Vagina (tissue), 2 donors: ENCODE measurements around the gene RB1. TPM values are rescaled to one million over a fixed set of nuclear protein-coding genes. Genes with fewer than 3 reads are reported as not detected.

Experiments
- DNase-seq, 2 donors: peaks; one replicate each; pipeline ENCODE4 v3.0.0-alpha.2; 2017; ENCODE audit errors: extremely low spot score in 2 of 2
- H3K27ac ChIP-seq: fragments of 200-600 bp; sonication (generic); one replicate; pipeline ENCODE4 v1.5.1; 2019
- H3K27me3 ChIP-seq: fragments of 200-600 bp; sonication (generic); one replicate; pipeline ENCODE4 v1.5.1; 2019
- H3K36me3 ChIP-seq, 2 donors: fragments of 200-600 bp; sonication (generic); one replicate each; pipeline ENCODE4 v1.5.1; 2017 to 2019
- H3K4me1 ChIP-seq: fragments of 200-600 bp; sonication (generic); one replicate; pipeline ENCODE4 v1.5.1; 2019
- H3K4me3 ChIP-seq, 2 donors: fragments of 200-600 bp; sonication (generic); 1 replicate in 1 of 2; 2 replicates in 1 of 2; pipeline ENCODE4 v1.5.1; 2016 to 2019
- H3K9me3 ChIP-seq: fragments of 200-600 bp; sonication (generic); one replicate; pipeline ENCODE4 v1.5.1; 2019
- CTCF ChIP-seq, 3 experiments: fragments of 450-650 bp in 2 of 3; fragments of 200-600 bp in 1 of 3; sonication (generic) in 1 of 3; IDR thresholded peaks; one replicate each; pipeline ENCODE4 v1.5.1; 2017 to 2019; ENCODE audit warnings: antibody characterized with exemption in 3 of 3, mild to moderate bottlenecking in 2 of 3, moderate library complexity in 2 of 3
- POLR2A ChIP-seq, 2 donors: fragments of 450-650 bp; IDR thresholded peaks; one replicate each; pipeline ENCODE4 v1.6.1; 2017; ENCODE audit warnings: antibody characterized with exemption in 2 of 2, mild to moderate bottlenecking in 2 of 2, moderate library complexity in 2 of 2
- POLR2AphosphoS5 ChIP-seq, 2 donors: sonication (generic); formaldehyde crosslinking; IDR thresholded peaks; one replicate each; pipeline ENCODE4 v1.9.0; 2017; ENCODE audit warnings: antibody characterized with exemption in 2 of 2, mild to moderate bottlenecking in 2 of 2, low read depth in 1 of 2; ENCODE audit not compliant: insufficient read depth in 1 of 2
- intact Hi-C: fragments of 100-400 bp; cut with DNase I; formaldehyde crosslinking; loops from one replicate; pipeline ENCODE4 v1.15.1; 2023
- total RNA-seq: library from RNA; depleted of rRNA; stranded (reverse); fragments of >200 nt; gene quantifications from one replicate; pipeline ENCODE4 v1.2.3, GENCODE V29; 2016

Gene RB1
- total RNA-seq, 1 donor from 2014 or later, result 34.4 TPM

- intact Hi-C loops, result loop anchor here (5.0 to 10.0 kb wide), 3 partner anchors 110 to 210 kb away; partner anchors contain the start of genes LPAR6 and MED4
- H3K4me1 ChIP-seq, result peaks cover 40% of the 10 kb centered on the region
- DNase-seq, result no peak
- H3K27ac ChIP-seq, result peak overlapping the region; percentile 99
- no peaks in the 10 kb centered on the region for H3K9me3 ChIP-seq
- no peaks in the 10 kb centered on the region for H3K36me3 ChIP-seq
- no peak for TF ChIP-seq POLR2AphosphoS5 (IDR thresholded peaks at IDR 0.05; ENCODE audit: insufficient read depth in 1 of 2, low read depth in 1 of 2)
- no peak for TF ChIP-seq POLR2A (IDR thresholded peaks at IDR 0.05)
- no peak for TF ChIP-seq CTCF (IDR thresholded peaks at IDR 0.05)
- no peaks in the 10 kb centered on the region for H3K27me3 ChIP-seq
- peak overlapping the region; percentile 90 to 98 for H3K4me3 ChIP-seq
Observed at GRCh38 chr13:48304143-48304876, 759 bp downstream of the RB1 start.

DNA sequence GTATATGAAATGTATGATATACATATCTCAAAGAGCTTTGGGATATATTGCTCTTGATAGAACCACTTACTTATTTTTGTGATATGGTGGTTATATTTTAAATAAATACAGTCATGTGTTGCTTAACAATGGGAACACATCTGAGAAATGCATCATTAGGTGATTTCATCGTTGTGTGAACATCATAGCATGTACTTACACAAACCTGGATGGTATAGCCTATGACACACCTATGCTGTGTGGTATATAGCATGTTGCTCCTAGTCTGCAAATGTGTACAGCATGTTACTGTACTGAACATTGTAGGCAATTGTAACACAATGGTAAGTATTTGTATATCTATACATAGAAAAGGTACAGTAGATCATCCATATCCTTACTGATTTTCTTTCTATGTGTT is 7.7 kb downstream of the RB1 start:
- no peak for TF ChIP-seq POLR2AphosphoS5 (IDR thresholded peaks at IDR 0.05; ENCODE audit: insufficient read depth in 1 of 2, low read depth in 1 of 2)
- no peak for TF ChIP-seq CTCF (IDR thresholded peaks at IDR 0.05)
- no peak for TF ChIP-seq POLR2A (IDR thresholded peaks at IDR 0.05)
- Histone ChIP-seq H3K27me3 (no peaks in the 10 kb centered on the region), H3K4me1 (peaks cover 42% of the 10 kb centered on the region), H3K9me3 (no peaks in the 10 kb centered on the region), H3K36me3 (no peaks in the 10 kb centered on the region), H3K27ac (no peak overlapping the region), H3K4me3 (no peak overlapping the region)
- DNase-seq, result no peak
- intact Hi-C loops, result no loop called here

- TF ChIP-seq CTCF (IDR thresholded peaks at IDR 0.05) (no peak), POLR2AphosphoS5 (IDR thresholded peaks at IDR 0.05; ENCODE audit: insufficient read depth in 1 of 2, low read depth in 1 of 2) (no peak), POLR2A (IDR thresholded peaks at IDR 0.05) (no peak)
- Histone ChIP-seq H3K4me3 (no peak overlapping the region), H3K27ac (no peak overlapping the region), H3K9me3 (no peaks in the 10 kb centered on the region), H3K4me1 (peaks cover 6% of the 10 kb centered on the region), H3K36me3 (peaks cover 0 to 9% of the 10 kb centered on the region in 2 donors), H3K27me3 (no peaks in the 10 kb centered on the region)
- intact Hi-C loops, result no loop called here
- DNase-seq, result no peak
Observed at GRCh38 chr13:48315969-48316650, 12.6 kb downstream of the RB1 start.

GRCh38 chr13:48316826-48317510 is 13.4 kb downstream of the RB1 start:
- intact Hi-C loops, result no loop called here
- DNase-seq, result no peak
- TF ChIP-seq POLR2A (IDR thresholded peaks at IDR 0.05), result no peak
- no peak for TF ChIP-seq CTCF (IDR thresholded peaks at IDR 0.05)
- no peak for TF ChIP-seq POLR2AphosphoS5 (IDR thresholded peaks at IDR 0.05; ENCODE audit: insufficient read depth in 1 of 2, low read depth in 1 of 2)
- Histone ChIP-seq H3K4me1 (peaks cover 6% of the 10 kb centered on the region), H3K27me3 (no peaks in the 10 kb centered on the region), H3K27ac (no peak overlapping the region), H3K9me3 (peaks cover 3% of the 10 kb centered on the region), H3K36me3 (peaks cover 0 to 9% of the 10 kb centered on the region in 2 donors), H3K4me3 (no peak overlapping the region)
